Esophagus squamous epithelium (tissue), 4 donors: ENCODE results near the gene ESR2.

Experiments used
- POLR2A ChIP-seq, 4 donors: fragments of 450-650 bp; IDR thresholded peaks; one replicate each; pipeline ENCODE4 v1.6.1; 2017; ENCODE audit warnings: antibody characterized with exemption in 4 of 4, mild to moderate bottlenecking in 4 of 4, moderate library complexity in 3 of 4
- TF ChIP-seq, protein P1 (sequence below), 6 experiments: fragments of 450-650 bp in 4 of 6; fragments of 200-600 bp in 2 of 6; sonication (generic) in 2 of 6; IDR thresholded peaks; one replicate each; pipeline ENCODE4 v1.5.1; 2016 to 2019; ENCODE audit warnings: antibody characterized with exemption in 6 of 6, mild to moderate bottlenecking in 4 of 6, moderate library complexity in 4 of 6

DNA sequence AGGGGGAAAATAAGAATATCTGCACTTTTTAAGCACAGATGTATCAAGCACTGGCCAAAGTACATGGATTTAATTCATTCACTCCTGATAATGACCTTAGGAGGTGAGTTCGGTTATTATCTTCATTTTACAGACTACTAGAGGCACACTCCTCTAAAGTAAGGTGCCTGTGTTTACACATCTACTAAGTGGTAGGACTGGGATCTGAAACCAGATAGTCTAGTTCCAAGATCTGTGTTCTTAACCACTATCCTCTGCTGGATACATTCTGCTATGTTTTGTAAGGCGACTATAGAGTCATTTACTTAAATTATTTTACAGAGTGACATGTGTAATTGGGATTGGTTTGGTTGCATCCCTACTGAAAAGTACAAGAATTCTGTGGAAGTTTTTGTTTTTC, 175.3 kb downstream of the ESR2 start:
- TF ChIP-seq, protein P1, sequence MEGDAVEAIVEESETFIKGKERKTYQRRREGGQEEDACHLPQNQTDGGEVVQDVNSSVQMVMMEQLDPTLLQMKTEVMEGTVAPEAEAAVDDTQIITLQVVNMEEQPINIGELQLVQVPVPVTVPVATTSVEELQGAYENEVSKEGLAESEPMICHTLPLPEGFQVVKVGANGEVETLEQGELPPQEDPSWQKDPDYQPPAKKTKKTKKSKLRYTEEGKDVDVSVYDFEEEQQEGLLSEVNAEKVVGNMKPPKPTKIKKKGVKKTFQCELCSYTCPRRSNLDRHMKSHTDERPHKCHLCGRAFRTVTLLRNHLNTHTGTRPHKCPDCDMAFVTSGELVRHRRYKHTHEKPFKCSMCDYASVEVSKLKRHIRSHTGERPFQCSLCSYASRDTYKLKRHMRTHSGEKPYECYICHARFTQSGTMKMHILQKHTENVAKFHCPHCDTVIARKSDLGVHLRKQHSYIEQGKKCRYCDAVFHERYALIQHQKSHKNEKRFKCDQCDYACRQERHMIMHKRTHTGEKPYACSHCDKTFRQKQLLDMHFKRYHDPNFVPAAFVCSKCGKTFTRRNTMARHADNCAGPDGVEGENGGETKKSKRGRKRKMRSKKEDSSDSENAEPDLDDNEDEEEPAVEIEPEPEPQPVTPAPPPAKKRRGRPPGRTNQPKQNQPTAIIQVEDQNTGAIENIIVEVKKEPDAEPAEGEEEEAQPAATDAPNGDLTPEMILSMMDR (IDR thresholded peaks at IDR 0.05): peak in 1 of 6 experiments; percentile 32
- no peak for TF ChIP-seq POLR2A (IDR thresholded peaks at IDR 0.05)
